ENCODE data around the gene ATAD3A. TPM values are rescaled to one million over a fixed set of nuclear protein-coding genes. Genes with fewer than 3 reads are reported as not detected.
"Not testable (repeated sequence)": the region's sequence is repeated elsewhere in the genome, so short reads cannot be mapped to it uniquely, and the experiment has no call there.

ATAD3A gene
- total and polyA plus RNA-seq, 2 donors (not counting 1 experiment from before 2014, with no cell fraction given): 12.5 to 18.0 TPM

GRCh38 chr1:1470626-1471388, 41.2 kb upstream of the ATAD3A start:
- Histone ChIP-seq H3K4me1 (ENCODE audit: control insufficient read depth, extremely low read depth, insufficient read depth, low read length) (no peaks in the 10 kb centered on the region), H3K36me3 (ENCODE audit: control insufficient read depth, insufficient read depth, low read length) (no peaks in the 10 kb centered on the region), H3K9me3 (ENCODE audit: control insufficient read depth, insufficient read depth, low read depth, low read length) (no peaks in the 10 kb centered on the region), H4K20me1 (ENCODE audit: control insufficient read depth, extremely low read depth, insufficient read depth, low read length) (no peaks in the 10 kb centered on the region), H3K27ac (ENCODE audit: insufficient read depth, low read length) (peak overlapping the region; percentile 44), H3K4me3 (replicated peaks in 1 of 4; ENCODE audit: control extremely low read depth in 1 of 4, insufficient read depth in 1 of 4, low read depth in 3 of 4, low read length in 4 of 4) (peak overlapping the region; percentile 54 to 98 (median 70)), H3K4me2 (ENCODE audit: extremely low read depth, insufficient read depth, low read length) (peak overlapping the region; percentile 71), H3K9ac (ENCODE audit: insufficient read depth, low read length) (peak overlapping the region; percentile 72), H3K27me3 (ENCODE audit: control insufficient read depth, insufficient read depth, low read length) (no peaks in the 10 kb centered on the region), H3K79me2 (ENCODE audit: control insufficient read depth, insufficient read depth, low read length) (peaks cover 29% of the 10 kb centered on the region), H2AFZ (ENCODE audit: low read length) (peak overlapping the region; percentile 28)
- TF ChIP-seq EZH2 (IDR thresholded peaks at IDR 0.05; ENCODE audit: low read length, missing control alignments) (no peak), CTCF (conservative IDR thresholded peaks at IDR 0.05 in 1 of 2, IDR thresholded peaks at IDR 0.05 in 1 of 2; ENCODE audit: low read depth in 1 of 2, low read length in 2 of 2) (no peak)
- DNase-seq (ENCODE audit: low read depth in 2 of 2): no peak

- peak within 1 kb of the TSS; percentile 85 for H3K4me2 ChIP-seq (ENCODE audit: extremely low read depth, insufficient read depth, low read length)
- H3K27me3 ChIP-seq (ENCODE audit: control insufficient read depth, insufficient read depth, low read length): no peaks in the 10 kb centered on the region
- H2AFZ ChIP-seq (ENCODE audit: low read length): peak within 1 kb of the TSS; percentile 28
- H3K27ac ChIP-seq (ENCODE audit: insufficient read depth, low read length): peak within 1 kb of the TSS; percentile 67
- H3K9ac ChIP-seq (ENCODE audit: insufficient read depth, low read length): peak within 1 kb of the TSS; percentile 77
- peaks cover 34% of the 10 kb centered on the region for H3K79me2 ChIP-seq (ENCODE audit: control insufficient read depth, insufficient read depth, low read length)
- no peaks in the 10 kb centered on the region for H4K20me1 ChIP-seq (ENCODE audit: control insufficient read depth, extremely low read depth, insufficient read depth, low read length)
- H3K36me3 ChIP-seq (ENCODE audit: control insufficient read depth, insufficient read depth, low read length): no peaks in the 10 kb centered on the region
- peak; percentile 90 to 92 for DNase-seq (ENCODE audit: low read depth in 2 of 2)
- H3K9me3 ChIP-seq (ENCODE audit: control insufficient read depth, insufficient read depth, low read depth, low read length): no peaks in the 10 kb centered on the region
- no peaks in the 10 kb centered on the region for H3K4me1 ChIP-seq (ENCODE audit: control insufficient read depth, extremely low read depth, insufficient read depth, low read length)
- peak within 1 kb of the TSS; percentile 54 to 98 (median 77) for H3K4me3 ChIP-seq (replicated peaks in 1 of 4; ENCODE audit: control extremely low read depth in 1 of 4, insufficient read depth in 1 of 4, low read depth in 3 of 4, low read length in 4 of 4)
- no peak for TF ChIP-seq EZH2 (IDR thresholded peaks at IDR 0.05; ENCODE audit: low read length, missing control alignments)
- no peak for TF ChIP-seq CTCF (conservative IDR thresholded peaks at IDR 0.05 in 1 of 2, IDR thresholded peaks at IDR 0.05 in 1 of 2; ENCODE audit: low read depth in 1 of 2, low read length in 2 of 2)
Measured at GRCh38 chr1:1471389-1472052, 40.4 kb upstream of the ATAD3A start, which contains the start of gene ATAD3B. Gene ATAD3B (plus strand): TSS chr1:1471765. CDS start chr1:1471885, 120 bp downstream.

- H3K4me3 ChIP-seq (replicated peaks in 1 of 4; ENCODE audit: control extremely low read depth in 1 of 4, insufficient read depth in 1 of 4, low read depth in 3 of 4, low read length in 4 of 4): peak overlapping the region; percentile 51 to 82 (median 72)
- H3K9me3 ChIP-seq (ENCODE audit: control insufficient read depth, insufficient read depth, low read depth, low read length); H3K27me3 ChIP-seq (ENCODE audit: control insufficient read depth, insufficient read depth, low read length); H3K36me3 ChIP-seq (ENCODE audit: control insufficient read depth, insufficient read depth, low read length); H2AFZ ChIP-seq (ENCODE audit: low read length); H3K4me1 ChIP-seq (ENCODE audit: control insufficient read depth, extremely low read depth, insufficient read depth, low read length); H4K20me1 ChIP-seq (ENCODE audit: control insufficient read depth, extremely low read depth, insufficient read depth, low read length): not testable (repeated sequence)
- H3K9ac ChIP-seq (ENCODE audit: insufficient read depth, low read length): peak overlapping the region; percentile 53
- peaks cover 41% of the 10 kb centered on the region for H3K79me2 ChIP-seq (ENCODE audit: control insufficient read depth, insufficient read depth, low read length)
- DNase-seq (ENCODE audit: low read depth in 2 of 2): peak in 1 of 2 donors; percentile 15
- peak overlapping the region; percentile 67 for H3K27ac ChIP-seq (ENCODE audit: insufficient read depth, low read length)
- H3K4me2 ChIP-seq (ENCODE audit: extremely low read depth, insufficient read depth, low read length): peak overlapping the region; percentile 85
Measured at GRCh38 chr1:1472053-1472876, 39.7 kb upstream of the ATAD3A start.

- H3K27ac ChIP-seq (ENCODE audit: insufficient read depth, low read length); H3K9me3 ChIP-seq (ENCODE audit: control insufficient read depth, insufficient read depth, low read depth, low read length); H3K4me3 ChIP-seq (replicated peaks in 1 of 4; ENCODE audit: control extremely low read depth in 1 of 4, insufficient read depth in 1 of 4, low read depth in 3 of 4, low read length in 4 of 4); H2AFZ ChIP-seq (ENCODE audit: low read length); H3K4me1 ChIP-seq (ENCODE audit: control insufficient read depth, extremely low read depth, insufficient read depth, low read length); H3K9ac ChIP-seq (ENCODE audit: insufficient read depth, low read length); H3K4me2 ChIP-seq (ENCODE audit: extremely low read depth, insufficient read depth, low read length); H3K27me3 ChIP-seq (ENCODE audit: control insufficient read depth, insufficient read depth, low read length); DNase-seq (ENCODE audit: low read depth in 2 of 2); H4K20me1 ChIP-seq (ENCODE audit: control insufficient read depth, extremely low read depth, insufficient read depth, low read length): not testable (repeated sequence)
- Histone ChIP-seq H3K79me2 (ENCODE audit: control insufficient read depth, insufficient read depth, low read length) (peaks cover 47% of the 10 kb centered on the region), H3K36me3 (ENCODE audit: control insufficient read depth, insufficient read depth, low read length) (peaks cover 19% of the 10 kb centered on the region)
Measured at GRCh38 chr1:1476011-1476410, 36.0 kb upstream of the ATAD3A start.

Data from fibroblast of lung (primary cell).